GM18867 (cell line): ENCODE measurements around the gene NTM.

Experiments
- ATAC-seq: cut with Tn5 transposase; IDR thresholded peaks from one replicate; pipeline ENCODE4 v1.9.1; 2021; ENCODE audit warnings: mild to moderate bottlenecking, moderate library complexity; ENCODE audit not compliant: unreplicated experiment

Gene NTM

DNA sequence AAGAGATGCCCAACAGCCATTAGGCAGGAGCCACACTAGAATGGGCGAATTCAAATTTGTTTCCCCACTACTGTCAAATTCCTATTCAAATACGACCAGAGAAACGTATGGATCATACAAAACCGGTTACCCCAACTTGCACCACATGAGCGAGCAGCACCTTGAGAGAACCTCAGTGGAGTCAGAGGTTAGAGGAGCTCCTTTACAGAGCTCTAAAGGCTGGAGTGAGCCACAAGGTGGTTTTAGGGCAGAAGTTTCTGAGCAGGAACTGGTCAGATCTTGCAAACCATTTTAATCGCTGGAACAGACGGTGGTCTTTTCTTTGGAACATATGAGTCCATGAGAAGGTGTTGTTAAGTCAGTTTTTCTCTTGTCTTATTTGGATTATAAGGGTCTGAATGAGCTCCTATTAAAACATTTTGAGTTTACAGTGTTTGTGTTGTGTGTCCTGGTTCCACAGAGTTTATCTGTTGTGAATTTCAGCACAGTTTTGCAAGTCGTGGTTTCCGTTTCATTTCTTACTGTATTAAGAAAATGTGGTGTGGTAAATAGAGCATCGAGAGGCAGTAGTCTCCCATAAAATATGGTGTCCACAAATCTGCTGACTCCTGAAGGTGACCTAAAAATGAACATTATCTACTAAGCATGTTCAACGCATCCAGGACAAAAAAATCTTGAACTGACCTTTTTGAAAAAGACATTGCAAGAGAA is 471.7 kb downstream of the NTM start:
- ATAC-seq = no peak

DNA sequence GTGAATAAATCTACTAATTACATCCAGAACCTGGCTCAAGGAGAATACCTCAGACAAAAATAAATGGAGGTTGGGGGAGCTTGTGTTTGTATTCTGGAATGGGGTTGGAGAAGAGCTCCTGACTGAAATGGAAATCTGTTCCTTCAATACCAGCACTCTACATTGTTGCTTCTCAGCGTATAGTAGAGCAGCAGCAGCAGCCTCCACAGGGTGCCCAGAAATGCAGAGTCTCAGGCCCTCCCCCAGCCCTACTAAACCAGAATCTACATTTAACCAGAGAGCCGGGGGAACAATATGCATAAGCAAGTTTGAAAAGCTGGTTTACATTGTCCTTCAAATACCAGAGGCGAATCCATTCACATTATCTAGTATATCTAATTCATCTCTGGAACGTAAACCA is 474.8 kb downstream of the NTM start:
- no peak for ATAC-seq

DNA sequence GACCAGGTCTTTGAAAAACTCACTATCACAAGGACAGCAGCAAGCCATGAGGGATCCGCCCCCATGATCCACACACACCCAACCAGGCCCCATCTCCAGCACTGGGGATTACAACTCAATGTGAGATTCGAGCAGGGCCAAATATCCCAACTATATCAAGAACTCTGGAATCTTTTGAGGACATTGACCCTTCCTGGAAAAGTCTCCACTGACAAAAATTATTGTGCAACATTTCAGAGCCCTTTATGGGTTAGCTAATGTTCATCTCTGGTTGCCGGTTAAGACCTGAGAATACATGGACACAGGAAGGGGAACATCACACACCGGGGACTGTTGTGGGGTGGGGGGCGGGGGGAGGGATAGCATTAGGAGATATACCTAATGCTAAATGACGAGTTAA is 479.1 kb downstream of the NTM start:
- no peak for ATAC-seq

DNA sequence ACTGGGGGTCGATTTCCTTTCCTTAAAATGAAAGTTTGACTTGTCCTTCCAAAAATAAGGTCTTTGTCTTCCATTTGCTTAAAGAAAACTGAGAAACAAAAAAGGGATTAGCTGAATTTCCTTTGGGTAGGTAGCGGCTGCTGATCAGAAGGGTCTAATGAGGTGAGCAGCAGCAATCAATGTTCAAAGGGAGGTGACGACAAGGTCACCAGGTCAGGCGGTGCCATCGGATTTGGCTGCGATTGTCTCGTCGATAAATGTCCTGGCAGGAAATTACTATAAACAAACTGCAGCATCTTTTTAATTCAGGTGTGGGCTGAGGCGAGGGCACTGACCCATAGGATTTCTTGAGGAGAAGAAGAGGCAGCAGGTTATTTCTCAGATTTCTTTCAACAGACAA is 480.1 kb downstream of the NTM start:
- ATAC-seq = no peak

DNA sequence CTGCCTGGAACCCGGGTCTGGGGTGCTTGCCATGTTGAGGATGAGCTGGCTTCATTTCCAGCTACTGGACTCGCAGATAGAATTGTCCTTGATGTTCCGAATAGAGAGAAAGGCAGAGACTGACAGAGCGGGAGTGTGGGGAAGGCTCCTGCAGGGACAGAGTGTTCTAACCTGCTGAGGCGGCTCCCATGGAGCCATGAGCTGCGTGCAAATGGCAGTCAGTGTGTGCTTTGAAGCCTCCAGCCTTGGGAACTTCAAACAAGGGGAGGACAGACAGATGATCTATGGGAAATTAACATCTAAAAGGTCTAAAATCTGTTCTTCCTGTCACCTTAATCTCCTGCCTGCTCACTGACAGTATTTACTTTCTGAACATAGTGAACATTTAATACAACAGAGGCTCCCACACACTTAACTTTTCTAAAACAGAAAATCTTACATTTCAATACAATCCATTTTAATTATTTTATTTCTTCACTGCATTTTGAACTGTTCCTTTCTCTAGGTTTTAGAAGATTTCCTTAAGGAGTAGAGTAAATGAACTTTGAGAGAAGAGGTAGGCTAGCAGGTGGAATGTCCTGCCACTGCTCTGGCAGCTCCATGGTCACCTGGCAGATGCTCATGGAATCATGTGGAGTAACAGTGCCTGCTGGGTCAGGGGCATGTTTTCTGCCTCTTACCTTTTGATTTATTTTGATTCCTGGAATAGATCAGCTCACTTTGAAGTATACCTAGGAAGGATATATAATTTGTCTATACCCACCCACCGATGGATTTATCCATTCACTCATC is 481.7 kb downstream of the NTM start:
- ATAC-seq = no peak

DNA sequence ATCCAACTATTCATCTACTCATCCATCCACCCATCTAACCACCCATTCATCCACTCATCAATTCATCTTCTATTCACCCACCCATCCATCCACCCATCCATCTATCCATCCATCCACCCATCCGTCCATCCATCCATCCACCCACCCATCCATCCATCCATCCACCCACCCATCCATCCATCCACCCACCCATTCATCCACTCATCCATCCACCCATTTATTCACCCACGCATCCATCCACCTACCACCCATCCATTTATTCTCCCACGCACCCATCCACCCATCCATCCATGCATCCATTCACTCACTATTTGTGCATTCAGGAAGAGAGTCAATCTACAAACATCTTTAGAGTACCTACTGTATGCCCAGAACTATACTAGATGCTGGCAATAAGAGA is 482.3 kb downstream of the NTM start:
- no peak for ATAC-seq

DNA sequence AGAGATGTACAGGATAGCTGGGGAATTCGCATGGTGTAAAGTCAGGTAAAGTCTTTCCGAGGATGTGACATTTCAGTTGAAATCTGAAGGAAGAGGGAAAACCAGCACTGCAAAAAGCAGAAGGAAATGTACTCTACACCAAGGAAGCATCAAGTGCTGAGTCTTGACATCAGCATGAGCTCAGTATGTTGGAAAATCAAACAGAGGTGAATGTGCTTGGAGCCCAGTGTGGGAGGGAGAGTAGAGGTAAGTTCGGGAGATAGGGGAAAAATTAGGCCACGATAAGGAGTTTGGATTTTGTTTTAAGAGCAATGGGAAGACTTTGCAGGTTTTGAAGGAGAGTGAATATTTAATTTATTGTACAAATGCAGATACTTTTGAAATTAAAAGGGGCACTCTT is 484.0 kb downstream of the NTM start:
- no peak for ATAC-seq

DNA sequence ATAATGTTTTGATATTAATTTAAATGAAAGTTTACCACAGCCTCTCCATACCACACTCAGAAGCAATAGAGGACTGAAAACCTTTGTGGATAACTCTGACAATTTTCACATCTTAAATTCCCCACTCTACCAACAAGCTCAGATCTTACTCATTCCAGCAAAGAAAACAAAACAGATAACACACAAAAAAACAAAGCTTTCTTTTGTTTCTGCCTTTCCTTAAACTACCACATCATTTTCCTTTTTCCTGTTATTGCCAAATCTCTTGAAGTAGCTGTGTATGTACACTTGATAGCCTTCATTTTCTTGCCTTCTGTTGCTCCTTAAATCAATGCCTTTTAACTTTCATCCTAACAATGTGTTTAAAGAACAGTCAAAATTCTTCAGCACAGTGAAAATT is 484.9 kb downstream of the NTM start:
- no peak for ATAC-seq

DNA sequence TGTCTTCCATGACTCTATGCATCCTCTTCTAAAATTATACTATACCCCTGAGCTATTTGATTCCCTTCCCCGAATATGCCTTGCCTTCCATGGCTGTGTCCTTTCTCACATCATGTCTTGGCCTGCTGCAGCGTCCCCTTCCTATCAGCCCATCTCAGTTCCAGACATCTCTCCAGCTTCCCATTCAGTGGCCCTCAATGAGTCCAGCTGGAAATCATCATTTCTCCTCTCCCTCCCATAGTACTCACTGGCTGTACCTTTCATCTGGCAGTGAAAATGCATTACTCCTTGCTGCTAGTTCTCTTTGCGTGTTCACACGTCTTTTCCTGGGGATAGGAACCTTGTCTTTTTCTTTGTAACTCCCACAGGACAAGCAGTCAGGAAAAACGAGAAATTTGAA is 486.8 kb downstream of the NTM start:
- ATAC-seq = no peak

DNA sequence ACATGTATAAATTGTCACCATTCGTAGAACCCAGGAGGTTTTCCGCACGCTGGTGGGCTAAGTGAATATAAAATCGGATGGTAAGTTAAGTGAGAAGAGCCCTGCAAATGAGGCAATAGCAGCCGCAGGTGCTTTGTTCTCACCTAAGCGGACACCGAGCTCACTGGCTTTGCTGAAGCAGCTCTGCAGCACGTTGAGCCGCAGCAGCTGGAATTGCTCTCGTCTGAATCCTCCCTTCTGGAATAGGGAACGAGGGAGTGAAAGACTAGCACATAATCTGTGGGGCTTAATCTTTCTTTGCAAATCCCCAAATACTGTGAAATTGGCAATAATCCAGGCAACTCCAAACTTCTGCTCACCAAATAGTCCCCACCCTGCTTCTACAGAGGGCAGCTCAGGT is 488.1 kb downstream of the NTM start:
- ATAC-seq = no peak

DNA sequence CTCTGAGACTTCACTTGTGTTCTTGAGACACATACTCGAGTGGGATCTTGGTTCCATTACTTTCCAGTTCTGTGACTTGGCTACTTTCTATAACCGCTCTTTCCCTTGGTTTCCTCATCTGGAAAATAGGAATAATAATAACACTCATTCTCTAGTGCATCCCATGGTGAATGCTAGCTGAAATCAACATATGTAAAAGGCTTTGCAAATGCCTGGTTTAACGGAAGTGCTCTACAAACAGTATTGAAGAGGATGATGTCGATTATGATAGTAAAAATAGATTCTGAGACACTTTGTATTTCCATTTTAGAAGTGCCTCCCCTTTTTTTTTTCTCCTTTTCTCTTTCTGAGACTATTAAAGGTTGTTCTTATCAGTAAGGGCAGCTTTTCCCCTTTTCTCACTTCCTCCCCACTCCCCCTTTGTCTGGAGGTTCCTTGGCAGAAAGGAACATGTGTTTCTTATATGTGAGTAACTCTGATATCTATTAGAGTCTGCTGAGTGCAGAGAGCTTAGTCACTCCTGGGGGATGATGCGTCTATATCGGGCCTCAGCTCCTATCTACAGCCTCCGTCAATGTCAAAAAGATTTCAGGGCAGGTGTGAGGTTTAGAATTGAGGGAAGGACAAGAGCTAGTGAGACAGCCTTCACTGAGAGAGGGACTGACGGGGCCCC is 489.3 kb downstream of the NTM start:
- ATAC-seq = no peak

DNA sequence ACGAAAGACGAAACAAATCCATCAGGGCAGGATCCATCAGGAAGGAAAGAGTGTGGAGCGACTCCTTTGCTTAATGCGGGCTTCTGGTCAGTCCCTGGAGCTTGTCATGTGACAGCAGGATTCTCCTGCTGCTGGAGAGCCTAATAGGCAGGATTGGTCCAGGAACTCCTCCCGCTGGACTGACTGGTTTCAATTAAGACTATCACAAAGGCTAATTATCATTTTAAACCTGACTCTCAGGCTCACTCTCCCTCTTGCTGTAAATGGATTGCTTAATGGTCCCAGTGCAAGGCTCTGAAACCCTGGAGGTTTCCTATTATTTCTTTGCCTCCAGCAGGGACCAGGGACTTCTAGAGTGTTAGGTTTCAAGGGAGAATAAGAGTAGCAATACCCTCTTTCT is 493.8 kb downstream of the NTM start:
- no peak for ATAC-seq

DNA sequence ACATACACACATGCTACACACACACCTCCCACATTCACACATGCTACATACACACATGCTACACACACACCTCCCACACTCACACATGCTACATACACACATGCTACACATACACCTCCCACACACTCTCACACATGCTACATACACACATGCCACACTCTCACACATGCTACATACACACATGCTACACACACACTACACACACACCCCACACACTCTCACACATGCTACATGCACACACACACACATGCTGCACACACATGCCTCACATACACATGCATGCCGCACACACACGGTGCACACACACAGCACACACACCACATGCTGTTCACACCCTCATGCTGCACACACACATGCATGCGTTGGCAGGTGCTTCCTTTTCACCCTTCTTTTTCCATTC is 495.4 kb downstream of the NTM start:
- ATAC-seq = no peak

DNA sequence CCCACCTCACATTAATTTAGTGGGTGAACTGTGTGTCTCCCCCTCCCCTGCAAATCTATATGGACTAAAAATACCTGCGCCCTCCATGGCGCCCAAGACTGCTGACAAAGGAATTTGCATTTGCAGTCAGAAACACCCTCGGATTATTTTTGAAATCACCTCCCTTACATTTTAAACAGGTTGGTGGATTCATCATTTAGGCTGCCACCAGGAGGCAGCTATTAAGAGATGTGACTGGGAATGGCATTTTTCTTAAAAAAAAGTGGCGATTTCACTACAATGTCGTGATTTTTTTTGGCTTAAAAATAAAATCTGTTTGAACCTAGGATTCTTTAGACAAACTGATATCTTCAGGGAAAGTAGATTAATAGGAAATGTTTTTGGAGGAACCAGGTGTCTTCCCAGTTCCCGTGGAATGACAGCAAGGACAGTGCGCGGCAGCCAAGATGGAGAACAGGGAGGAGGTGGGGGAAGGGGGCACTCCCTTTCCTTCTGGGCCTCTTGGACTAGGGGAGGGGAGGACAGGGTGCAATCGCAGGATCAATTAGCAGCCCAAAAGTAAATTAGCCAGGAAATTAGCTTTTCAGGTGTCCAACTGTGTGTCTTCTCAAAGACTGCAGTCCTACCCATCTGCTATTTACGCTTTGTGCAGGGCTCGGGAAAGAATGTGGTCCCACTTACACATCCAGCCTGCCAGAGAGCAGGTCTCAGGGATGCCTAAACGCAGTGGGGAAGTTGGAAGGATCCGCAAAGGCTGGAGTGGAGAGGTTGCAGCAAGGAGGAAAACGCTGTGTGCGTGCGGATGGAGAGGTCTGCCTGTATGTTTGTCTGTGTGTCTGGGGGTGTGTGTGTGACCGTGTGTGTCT is 496.4 kb downstream of the NTM start:
- no peak for ATAC-seq

DNA sequence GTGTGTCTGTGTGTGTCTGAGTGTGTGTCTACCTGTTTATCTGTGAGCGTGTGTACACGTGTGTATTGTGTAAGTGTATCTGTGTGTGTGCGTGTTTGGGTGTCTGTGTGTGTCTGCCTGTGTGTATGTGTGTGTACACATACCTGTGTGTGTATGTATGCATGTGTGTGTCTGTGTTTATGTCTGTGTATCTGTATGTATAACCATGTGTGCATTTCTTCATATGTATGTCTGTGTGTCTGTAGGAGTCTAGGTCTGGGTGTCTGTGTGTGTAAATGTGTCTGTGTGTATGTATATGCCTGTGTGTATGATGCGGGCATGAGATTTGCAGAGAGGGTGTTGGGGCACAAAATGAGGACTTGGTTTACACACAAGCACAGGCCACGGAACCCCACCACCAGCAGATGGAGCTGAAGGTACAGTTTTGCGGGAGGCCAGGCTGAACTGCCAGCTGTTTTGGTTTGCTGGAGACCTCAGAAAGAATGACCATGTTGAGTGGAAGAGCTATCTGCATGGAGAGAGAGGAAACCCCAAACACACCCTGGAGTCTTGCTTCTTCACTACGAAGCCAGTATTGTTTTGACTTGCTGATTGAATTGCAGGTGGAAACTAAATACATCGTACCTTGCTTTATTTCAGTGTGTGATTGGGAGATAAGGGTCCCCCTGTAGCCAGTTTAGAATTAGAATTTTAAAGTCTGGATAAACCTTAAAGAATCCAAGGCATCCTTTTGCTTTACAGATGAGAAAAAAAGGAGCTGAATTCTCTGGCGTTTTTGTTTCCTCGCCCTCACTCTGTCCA is 497.2 kb downstream of the NTM start:
- peak; percentile 87 for ATAC-seq

DNA sequence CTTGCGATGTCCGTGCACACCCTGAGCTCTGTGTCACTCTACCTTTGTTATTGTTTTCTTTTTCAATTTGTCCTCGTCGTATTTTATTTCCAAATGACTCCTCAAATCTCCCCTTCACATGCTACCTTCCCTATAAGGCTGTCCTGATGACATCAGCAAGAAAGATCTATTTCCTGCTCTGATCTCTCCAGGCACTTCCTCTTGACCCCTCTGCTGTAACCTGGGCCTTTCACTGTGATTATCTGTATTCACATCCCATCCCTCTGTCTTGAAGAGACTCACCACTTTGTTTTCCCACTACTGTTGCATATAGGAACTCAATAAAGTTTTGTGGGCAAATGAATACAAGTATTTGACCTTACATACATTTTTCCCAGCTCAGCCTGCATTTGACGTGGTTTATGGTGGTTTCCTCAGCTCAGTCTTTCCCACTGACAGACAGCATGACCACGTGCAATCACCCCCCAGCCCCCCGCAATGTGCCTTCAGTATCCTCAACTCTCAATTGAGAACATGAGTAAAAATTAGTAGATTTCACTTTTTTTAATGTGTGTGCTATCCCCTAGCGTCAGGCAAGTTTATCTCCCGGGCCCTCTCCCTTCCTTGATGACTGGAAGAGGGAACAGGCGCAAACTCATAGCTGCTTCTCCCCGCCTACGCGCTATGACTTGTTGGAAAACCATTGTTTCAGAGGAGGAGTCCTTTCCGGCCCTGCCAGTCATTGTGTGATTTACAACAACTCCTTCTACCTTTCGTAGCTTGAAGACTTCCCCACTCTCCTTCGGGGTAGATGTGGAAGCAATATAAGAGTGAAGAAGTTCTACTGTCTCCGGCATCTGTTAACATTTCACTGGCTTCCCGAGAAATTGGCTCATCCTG is 498.5 kb downstream of the NTM start:
- ATAC-seq = no peak

DNA sequence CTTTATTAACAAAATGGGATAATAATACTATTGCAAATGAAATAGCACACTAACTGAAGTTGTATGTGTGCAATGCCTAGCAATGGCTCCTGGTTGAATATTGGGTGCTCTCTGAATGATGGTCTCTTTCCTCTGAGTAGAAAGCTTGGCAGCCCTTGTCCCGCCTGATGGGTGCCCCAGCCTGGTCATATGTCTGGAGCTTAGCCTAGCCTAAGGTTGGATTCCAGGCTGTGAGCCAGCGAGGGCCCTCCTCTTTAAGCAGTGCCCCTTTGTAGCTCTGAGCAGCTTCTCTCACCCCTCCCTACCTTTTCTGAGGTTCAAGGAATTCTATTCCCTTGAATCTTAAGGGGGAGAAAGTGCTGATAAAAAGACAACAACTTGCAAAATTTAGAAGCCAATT is 499.9 kb downstream of the NTM start:
- ATAC-seq = no peak

DNA sequence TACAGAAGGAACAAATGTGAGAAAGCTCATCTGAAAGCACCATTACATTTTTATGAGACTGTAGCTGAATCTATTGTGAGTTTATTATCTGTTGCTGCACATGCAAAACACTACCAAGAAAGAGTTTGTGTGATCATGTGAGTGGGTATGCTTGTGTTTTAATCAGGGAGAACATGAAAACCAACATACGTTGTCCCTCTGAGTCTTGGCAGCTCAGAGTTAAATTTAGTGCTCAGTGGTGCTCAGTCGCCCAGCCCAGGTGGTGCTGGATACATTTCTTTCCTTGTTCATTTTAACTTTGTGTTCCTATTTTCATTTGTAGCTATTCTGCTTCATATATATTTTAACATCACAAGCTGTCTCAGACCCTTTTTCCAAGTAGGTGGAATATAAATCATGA is 500.6 kb downstream of the NTM start:
- ATAC-seq = no peak

DNA sequence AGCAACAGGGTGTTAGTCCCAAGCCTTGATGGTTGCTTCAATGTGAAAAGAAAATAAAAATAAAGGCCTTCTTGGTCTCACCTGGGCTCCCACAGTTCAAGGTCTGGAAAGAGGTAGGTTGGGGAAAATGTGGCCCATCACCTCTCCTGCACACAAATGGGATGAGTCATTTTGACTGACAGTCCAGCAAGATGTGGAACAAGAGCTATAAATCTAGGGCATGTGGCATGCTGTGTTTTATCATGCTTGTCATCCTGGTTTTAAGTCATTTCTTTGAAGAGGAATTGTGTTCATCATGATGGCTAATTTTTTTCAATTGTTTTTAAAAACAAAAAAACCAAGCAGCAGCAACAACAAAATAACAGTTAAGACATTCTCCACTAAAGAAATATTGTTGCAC is 503.7 kb downstream of the NTM start:
- no peak for ATAC-seq
